A549 (cell line): ENCODE results near the gene SYCP3. TPM values are rescaled to one million over a fixed set of nuclear protein-coding genes. Genes with fewer than 3 reads are reported as not detected.

Experiments
- ATAC-seq, 2 experiments: fragments of 200-7000 bp in 1 of 2; fragments of >200 bp in 1 of 2; cut with Nextera tagmentation in 1 of 2; cut with Tn5 transposase in 1 of 2; 3 replicates each; pipeline versions ENCODE4 v1.8.0 to v1.9.1; 2018 to 2020; ENCODE audit warnings: mild to moderate bottlenecking in 1 of 2, moderate library complexity in 1 of 2
- CTCF ChIA-PET: fragments of 300-600 bp; sonication (Branson Sonifier 250); formaldehyde crosslinking; extraction: SDS; loops from one replicate; lab custom pipeline; 2021; ENCODE audit warnings: antibody characterized with exemption, inconsistent platforms; lab: Yijun Ruan, JAX
- POLR2A ChIA-PET: fragments of 350-600 bp; formaldehyde crosslinking; extraction: SDS; loops from one replicate; lab custom pipeline; 2021; ENCODE audit warnings: antibody characterized with exemption, inconsistent platforms; lab: Yijun Ruan, JAX
- DNase-seq, 2 experiments: peaks; one replicate each; pipeline versions ENCODE4 v3.0.0 to v3.0.0-alpha.2; 2011 to 2016; ENCODE audit warnings: low read depth in 1 of 2, low spot score in 1 of 2
- FAIRE-seq: peaks from 2 replicates; lab custom pipeline; 2011; peaks lifted over from hg19 to GRCh38; lab: Jason Lieb, UNC
- H3K27ac ChIP-seq, 2 experiments: fragments of >200 bp; sonication (Bioruptor Twin); formaldehyde crosslinking; 3 replicates each; pipeline ENCODE4 v1.5.1; 2016 to 2017
- H3K4me1 ChIP-seq: fragments of >200 bp; sonication (Bioruptor Twin); formaldehyde crosslinking; 3 replicates; pipeline ENCODE4 v1.6.1; 2016
- H3K4me2 ChIP-seq: fragments of >200 bp; sonication (Bioruptor Twin); formaldehyde crosslinking; 3 replicates; pipeline ENCODE4 v1.6.1; 2016
- H3K4me3 ChIP-seq: fragments of >200 bp; sonication (Bioruptor Twin); formaldehyde crosslinking; 3 replicates; pipeline ENCODE4 v1.5.1; 2016
- H3K9me3 ChIP-seq: fragments of >200 bp; sonication (Bioruptor Twin); formaldehyde crosslinking; 3 replicates; pipeline ENCODE4 v1.6.1; 2016
- CBX2 ChIP-seq: fragments of 200-600 bp; sonication (generic); IDR thresholded peaks from 2 replicates; pipeline ENCODE4 v1.6.1; 2016; ENCODE audit warnings: low read depth, mild to moderate bottlenecking, borderline replicate concordance
- CHD2 ChIP-seq: fragments of 150-350 bp; IDR thresholded peaks from 2 replicates; pipeline ENCODE4 v1.6.1; 2014; ENCODE audit warnings: low read length; ENCODE audit not compliant: partially characterized antibody
- EHMT2 ChIP-seq: fragments of 200-600 bp; sonication (generic); IDR thresholded peaks from 2 replicates; pipeline ENCODE4 v1.6.1; 2016; ENCODE audit warnings: antibody characterized with exemption, low read depth, mild to moderate bottlenecking, moderate library complexity
- EP300 ChIP-seq, 2 experiments: fragments of >200 bp; sonication (Bioruptor Twin); formaldehyde crosslinking; IDR thresholded peaks; 2 replicates in 1 of 2; 3 replicates in 1 of 2; pipeline ENCODE4 v1.6.1; 2016 to 2017
- ESRRA ChIP-seq: fragments of 150-350 bp; IDR thresholded peaks from 2 replicates; pipeline ENCODE4 v1.6.1; 2014; ENCODE audit warnings: mild to moderate bottlenecking, low read length, borderline replicate concordance
- FOSB ChIP-seq: fragments of 250-450 bp; sonication (Bioruptor Pico); IDR thresholded peaks from 2 replicates; pipeline ENCODE4 v1.5.0; 2020; ENCODE audit warnings: mild to moderate bottlenecking, moderate library complexity
- FOXS1 ChIP-seq: fragments of 250-450 bp; sonication (Bioruptor Pico); IDR thresholded peaks from 2 replicates; pipeline ENCODE4 v1.5.0; 2020; ENCODE audit warnings: mild to moderate bottlenecking, moderate library complexity
- HEYL ChIP-seq: fragments of 250-450 bp; sonication (Bioruptor Pico); IDR thresholded peaks from 2 replicates; pipeline ENCODE4 v1.8.0; 2021; ENCODE audit warnings: mild to moderate bottlenecking, moderate library complexity
- HOXA7 ChIP-seq: fragments of 250-450 bp; sonication (Bioruptor Pico); IDR thresholded peaks from 2 replicates; pipeline ENCODE4 v1.5.0; 2020; ENCODE audit warnings: mild to moderate bottlenecking, moderate library complexity
- HOXB13 ChIP-seq: fragments of 250-450 bp; sonication (Bioruptor Pico); IDR thresholded peaks from 2 replicates; pipeline ENCODE4 v1.5.0; 2020; ENCODE audit warnings: low read depth, mild to moderate bottlenecking, moderate library complexity
- JUN ChIP-seq, 2 experiments: fragments of >200 bp; sonication (Bioruptor Twin); formaldehyde crosslinking; IDR thresholded peaks; 2 replicates in 1 of 2; 3 replicates in 1 of 2; pipeline ENCODE4 v1.6.1; 2016 to 2017
- NR3C1 ChIP-seq: fragments of >200 bp; sonication (Bioruptor Twin); formaldehyde crosslinking; IDR thresholded peaks from 3 replicates; pipeline ENCODE4 v1.6.1; 2017
- RAD21 ChIP-seq, 2 experiments: fragments of >200 bp in 1 of 2; sonication (Bioruptor Twin) in 1 of 2; formaldehyde crosslinking in 1 of 2; IDR thresholded peaks in 1 of 2; conservative IDR thresholded peaks in 1 of 2; 2 replicates in 1 of 2; 3 replicates in 1 of 2; pipeline ENCODE4 v1.6.1; 2012 to 2018; ENCODE audit warnings: inconsistent platforms in 1 of 2
- RFX5 ChIP-seq: fragments of 450-650 bp; IDR thresholded peaks from 2 replicates; pipeline ENCODE4 v1.7.1; 2014; ENCODE audit warnings: antibody characterized with exemption, mild to moderate bottlenecking, moderate library complexity
- SMC3 ChIP-seq: fragments of >200 bp; sonication (Bioruptor Twin); formaldehyde crosslinking; IDR thresholded peaks from 3 replicates; pipeline ENCODE4 v1.6.1; 2018; ENCODE audit warnings: inconsistent platforms
- SREBF2 ChIP-seq: fragments of 450-650 bp; IDR thresholded peaks from 2 replicates; pipeline ENCODE4 v1.6.1; 2014; ENCODE audit warnings: mild to moderate bottlenecking, moderate library complexity
- WGBS: methylation state at CpG from one replicate; pipeline ENCODE4 v1.1.6; 2017; ENCODE audit errors: missing lambda C conversion rate; 5-methylcytosine and 5-hydroxymethylcytosine counted together
- polyA plus RNA-seq, 4 experiments: library from polyadenylated mRNA; depleted of rRNA in 3 of 4; stranded (reverse); fragments of >200 nt; fragmentation: RNase III in 1 of 4; extraction: RNeasy Plus Mini Kit Qiagen cat#74134 plus additional on column Dnase treatment in 1 of 4; gene quantifications; 2 replicates in 3 of 4; 3 replicates in 1 of 4; pipeline ENCODE4 v1.2.3, GENCODE V29; 2011 to 2017
- TF ChIP-seq, protein P1 (sequence below): fragments of >200 bp; sonication (Bioruptor Twin); formaldehyde crosslinking; IDR thresholded peaks from 2 replicates; pipeline ENCODE4 v1.6.1; 2016
- TF ChIP-seq, protein P2 (sequence below): IDR thresholded peaks from 2 replicates; pipeline ENCODE4 v1.6.1; 2012
- TF ChIP-seq, protein P3 (sequence below): fragments of >200 bp; sonication (Bioruptor Twin); formaldehyde crosslinking; IDR thresholded peaks from 3 replicates; pipeline ENCODE4 v1.6.1; 2016
- TF ChIP-seq, protein P4 (sequence below): fragments of >200 bp; sonication (Bioruptor Twin); formaldehyde crosslinking; IDR thresholded peaks from 3 replicates; pipeline ENCODE4 v1.5.1; 2016
- TF ChIP-seq, protein P5 (sequence below): fragments of 450-650 bp; IDR thresholded peaks from 2 replicates; pipeline ENCODE4 v1.6.1; 2014; ENCODE audit warnings: antibody characterized with exemption
- TF ChIP-seq, protein P6 (sequence below): IDR thresholded peaks from 2 replicates; pipeline ENCODE4 v1.6.1; 2012
- TF ChIP-seq, protein P7 (sequence below): fragments of 200-600 bp; sonication (generic); IDR thresholded peaks from 2 replicates; pipeline ENCODE4 v1.6.1; 2016; ENCODE audit warnings: antibody characterized with exemption, mild to moderate bottlenecking, moderate library complexity
- TF ChIP-seq, protein P8 (sequence below): fragments of 250-450 bp; sonication (Bioruptor Pico); IDR thresholded peaks from 2 replicates; pipeline ENCODE4 v1.5.0; 2021; ENCODE audit warnings: mild to moderate bottlenecking, moderate library complexity, borderline replicate concordance

Gene SYCP3
- polyA plus RNA-seq, 2 of the 4 experiments (the other 2 are of a cell fraction) = 0.14 to 0.27 TPM

DNA sequence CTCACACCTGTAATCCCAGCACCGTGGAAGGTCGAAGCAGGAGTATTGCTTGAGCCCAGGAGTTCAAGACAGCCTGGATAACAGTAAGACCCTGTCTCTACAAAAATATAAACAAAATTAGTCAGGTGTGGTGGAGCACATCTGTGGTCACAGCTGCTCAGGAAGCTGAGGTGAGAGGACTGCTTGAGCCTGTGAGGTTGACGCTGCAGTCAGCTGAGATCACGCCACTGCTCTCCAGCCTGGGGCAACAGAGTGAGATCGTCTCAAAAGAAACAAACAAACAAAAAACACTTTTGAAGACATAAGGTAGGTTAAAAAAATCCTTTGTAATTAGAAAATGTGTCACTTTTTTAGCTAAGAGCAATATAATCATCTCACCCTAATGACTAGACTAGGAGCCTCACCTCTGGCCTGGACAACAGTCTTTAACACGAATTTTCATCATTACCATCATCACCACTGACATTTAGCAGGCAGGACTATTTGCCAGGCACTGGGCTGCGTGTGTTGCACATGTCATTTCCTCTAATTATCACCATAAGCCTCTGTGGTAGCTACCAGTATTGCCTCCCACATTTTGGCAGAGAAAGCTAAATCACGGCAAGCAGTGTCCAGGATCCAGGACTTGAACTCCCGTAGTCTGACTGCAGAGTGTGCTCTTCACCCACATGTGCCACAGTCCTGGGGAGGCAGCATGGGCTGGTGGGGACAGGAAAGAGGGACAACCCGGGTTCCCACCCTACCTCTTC, 4.6 kb upstream of the SYCP3 start:
- Histone ChIP-seq H3K4me1 (no peaks in the 10 kb centered on the region), H3K27ac (no peak overlapping the region), H3K9me3 (no peaks in the 10 kb centered on the region), H3K4me2 (no peak overlapping the region), H3K4me3 (no peak overlapping the region)
- DNase-seq (no peak), FAIRE-seq (no peak), ATAC-seq (peak; percentile 30 to 57; a peak in 3 of 6 replicates)
- no peak for TF ChIP-seq SREBF2
- TF ChIP-seq JUN (IDR thresholded peaks at IDR 0.05) = no peak
- no peak for TF ChIP-seq CHD2
- TF ChIP-seq FOSB (CRISPR knock-in tag) = no peak
- TF ChIP-seq EP300 (IDR thresholded peaks at IDR 0.05) = no peak
- TF ChIP-seq, protein P1, sequence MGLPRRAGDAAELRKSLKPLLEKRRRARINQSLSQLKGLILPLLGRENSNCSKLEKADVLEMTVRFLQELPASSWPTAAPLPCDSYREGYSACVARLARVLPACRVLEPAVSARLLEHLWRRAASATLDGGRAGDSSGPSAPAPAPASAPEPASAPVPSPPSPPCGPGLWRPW = no peak
- TF ChIP-seq, protein P2, sequence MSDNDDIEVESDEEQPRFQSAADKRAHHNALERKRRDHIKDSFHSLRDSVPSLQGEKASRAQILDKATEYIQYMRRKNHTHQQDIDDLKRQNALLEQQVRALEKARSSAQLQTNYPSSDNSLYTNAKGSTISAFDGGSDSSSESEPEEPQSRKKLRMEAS = no peak
- TF ChIP-seq, protein P3, sequence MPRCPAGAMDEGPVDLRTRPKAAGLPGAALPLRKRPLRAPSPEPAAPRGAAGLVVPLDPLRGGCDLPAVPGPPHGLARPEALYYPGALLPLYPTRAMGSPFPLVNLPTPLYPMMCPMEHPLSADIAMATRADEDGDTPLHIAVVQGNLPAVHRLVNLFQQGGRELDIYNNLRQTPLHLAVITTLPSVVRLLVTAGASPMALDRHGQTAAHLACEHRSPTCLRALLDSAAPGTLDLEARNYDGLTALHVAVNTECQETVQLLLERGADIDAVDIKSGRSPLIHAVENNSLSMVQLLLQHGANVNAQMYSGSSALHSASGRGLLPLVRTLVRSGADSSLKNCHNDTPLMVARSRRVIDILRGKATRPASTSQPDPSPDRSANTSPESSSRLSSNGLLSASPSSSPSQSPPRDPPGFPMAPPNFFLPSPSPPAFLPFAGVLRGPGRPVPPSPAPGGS = no peak
- no peak for TF ChIP-seq HOXB13
- TF ChIP-seq NR3C1 = no peak
- TF ChIP-seq RFX5 = no peak
- TF ChIP-seq HEYL (CRISPR knock-in tag) = no peak
- TF ChIP-seq ESRRA = no peak
- TF ChIP-seq, protein P4, sequence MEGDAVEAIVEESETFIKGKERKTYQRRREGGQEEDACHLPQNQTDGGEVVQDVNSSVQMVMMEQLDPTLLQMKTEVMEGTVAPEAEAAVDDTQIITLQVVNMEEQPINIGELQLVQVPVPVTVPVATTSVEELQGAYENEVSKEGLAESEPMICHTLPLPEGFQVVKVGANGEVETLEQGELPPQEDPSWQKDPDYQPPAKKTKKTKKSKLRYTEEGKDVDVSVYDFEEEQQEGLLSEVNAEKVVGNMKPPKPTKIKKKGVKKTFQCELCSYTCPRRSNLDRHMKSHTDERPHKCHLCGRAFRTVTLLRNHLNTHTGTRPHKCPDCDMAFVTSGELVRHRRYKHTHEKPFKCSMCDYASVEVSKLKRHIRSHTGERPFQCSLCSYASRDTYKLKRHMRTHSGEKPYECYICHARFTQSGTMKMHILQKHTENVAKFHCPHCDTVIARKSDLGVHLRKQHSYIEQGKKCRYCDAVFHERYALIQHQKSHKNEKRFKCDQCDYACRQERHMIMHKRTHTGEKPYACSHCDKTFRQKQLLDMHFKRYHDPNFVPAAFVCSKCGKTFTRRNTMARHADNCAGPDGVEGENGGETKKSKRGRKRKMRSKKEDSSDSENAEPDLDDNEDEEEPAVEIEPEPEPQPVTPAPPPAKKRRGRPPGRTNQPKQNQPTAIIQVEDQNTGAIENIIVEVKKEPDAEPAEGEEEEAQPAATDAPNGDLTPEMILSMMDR = no peak
- no peak for TF ChIP-seq FOXS1
- TF ChIP-seq RAD21 (conservative IDR thresholded peaks at IDR 0.05 in 1 of 2, IDR thresholded peaks at IDR 0.05 in 1 of 2) = no peak
- CTCF ChIA-PET = interaction anchor here (1.0 to 1.5 kb wide), 3 partner anchors 11 to 29 kb away, joined by 3 to 5 read pairs (median 3); no protein-coding TSS in a partner anchor
- POLR2A ChIA-PET = no interaction called here
- 87% methylated on average over 10 of the region's 10 CpGs for WGBS

DNA sequence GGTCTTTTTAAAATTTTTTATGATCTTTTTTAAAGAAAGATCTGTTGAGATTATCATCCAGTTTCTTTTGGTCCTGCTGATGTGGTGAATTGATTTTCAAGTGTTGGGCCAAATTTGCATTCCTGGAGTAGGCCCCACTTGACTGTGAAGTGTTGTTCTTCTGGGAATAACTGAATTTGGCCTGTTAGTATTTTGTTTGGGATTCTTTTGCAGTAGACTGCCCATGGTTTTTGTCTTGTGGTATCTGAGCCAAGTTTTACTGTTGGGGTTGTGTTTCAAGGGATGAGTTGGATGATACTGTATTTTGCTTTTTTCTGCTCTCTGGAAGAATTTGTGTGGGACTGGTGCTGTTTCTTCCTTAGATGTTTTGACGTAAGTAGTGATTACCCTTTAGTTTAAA, 4.0 kb upstream of the SYCP3 start:
- 97% methylated on average over 1 of the region's 1 CpG for WGBS
- ChIA-PET POLR2A (no interaction called here), CTCF (interaction anchor here (0.9 to 1.0 kb wide), 3 partner anchors 10 to 30 kb away, joined by 3 read pairs; no protein-coding TSS in a partner anchor)
- Histone ChIP-seq H3K27ac (no peak overlapping the region), H3K4me1 (no peaks in the 10 kb centered on the region), H3K9me3 (no peaks in the 10 kb centered on the region), H3K4me2 (no peak overlapping the region), H3K4me3 (no peak overlapping the region)
- FAIRE-seq (no peak), DNase-seq (no peak), ATAC-seq (no peak)
- TF ChIP-seq, protein P2 = no peak
- TF ChIP-seq HEYL (CRISPR knock-in tag) (no peak), SMC3 (no peak), EP300 (IDR thresholded peaks at IDR 0.05) (no peak), JUN (IDR thresholded peaks at IDR 0.05) (no peak), CHD2 (no peak), CBX2 (no peak), HOXA7 (CRISPR knock-in tag) (no peak), EHMT2 (no peak)
- TF ChIP-seq, protein P5, sequence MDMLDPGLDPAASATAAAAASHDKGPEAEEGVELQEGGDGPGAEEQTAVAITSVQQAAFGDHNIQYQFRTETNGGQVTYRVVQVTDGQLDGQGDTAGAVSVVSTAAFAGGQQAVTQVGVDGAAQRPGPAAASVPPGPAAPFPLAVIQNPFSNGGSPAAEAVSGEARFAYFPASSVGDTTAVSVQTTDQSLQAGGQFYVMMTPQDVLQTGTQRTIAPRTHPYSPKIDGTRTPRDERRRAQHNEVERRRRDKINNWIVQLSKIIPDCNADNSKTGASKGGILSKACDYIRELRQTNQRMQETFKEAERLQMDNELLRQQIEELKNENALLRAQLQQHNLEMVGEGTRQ = no peak
- TF ChIP-seq, protein P6, sequence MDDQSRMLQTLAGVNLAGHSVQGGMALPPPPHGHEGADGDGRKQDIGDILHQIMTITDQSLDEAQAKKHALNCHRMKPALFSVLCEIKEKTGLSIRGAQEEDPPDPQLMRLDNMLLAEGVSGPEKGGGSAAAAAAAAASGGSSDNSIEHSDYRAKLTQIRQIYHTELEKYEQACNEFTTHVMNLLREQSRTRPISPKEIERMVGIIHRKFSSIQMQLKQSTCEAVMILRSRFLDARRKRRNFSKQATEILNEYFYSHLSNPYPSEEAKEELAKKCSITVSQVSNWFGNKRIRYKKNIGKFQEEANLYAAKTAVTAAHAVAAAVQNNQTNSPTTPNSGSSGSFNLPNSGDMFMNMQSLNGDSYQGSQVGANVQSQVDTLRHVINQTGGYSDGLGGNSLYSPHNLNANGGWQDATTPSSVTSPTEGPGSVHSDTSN = no peak
- TF ChIP-seq, protein P7, sequence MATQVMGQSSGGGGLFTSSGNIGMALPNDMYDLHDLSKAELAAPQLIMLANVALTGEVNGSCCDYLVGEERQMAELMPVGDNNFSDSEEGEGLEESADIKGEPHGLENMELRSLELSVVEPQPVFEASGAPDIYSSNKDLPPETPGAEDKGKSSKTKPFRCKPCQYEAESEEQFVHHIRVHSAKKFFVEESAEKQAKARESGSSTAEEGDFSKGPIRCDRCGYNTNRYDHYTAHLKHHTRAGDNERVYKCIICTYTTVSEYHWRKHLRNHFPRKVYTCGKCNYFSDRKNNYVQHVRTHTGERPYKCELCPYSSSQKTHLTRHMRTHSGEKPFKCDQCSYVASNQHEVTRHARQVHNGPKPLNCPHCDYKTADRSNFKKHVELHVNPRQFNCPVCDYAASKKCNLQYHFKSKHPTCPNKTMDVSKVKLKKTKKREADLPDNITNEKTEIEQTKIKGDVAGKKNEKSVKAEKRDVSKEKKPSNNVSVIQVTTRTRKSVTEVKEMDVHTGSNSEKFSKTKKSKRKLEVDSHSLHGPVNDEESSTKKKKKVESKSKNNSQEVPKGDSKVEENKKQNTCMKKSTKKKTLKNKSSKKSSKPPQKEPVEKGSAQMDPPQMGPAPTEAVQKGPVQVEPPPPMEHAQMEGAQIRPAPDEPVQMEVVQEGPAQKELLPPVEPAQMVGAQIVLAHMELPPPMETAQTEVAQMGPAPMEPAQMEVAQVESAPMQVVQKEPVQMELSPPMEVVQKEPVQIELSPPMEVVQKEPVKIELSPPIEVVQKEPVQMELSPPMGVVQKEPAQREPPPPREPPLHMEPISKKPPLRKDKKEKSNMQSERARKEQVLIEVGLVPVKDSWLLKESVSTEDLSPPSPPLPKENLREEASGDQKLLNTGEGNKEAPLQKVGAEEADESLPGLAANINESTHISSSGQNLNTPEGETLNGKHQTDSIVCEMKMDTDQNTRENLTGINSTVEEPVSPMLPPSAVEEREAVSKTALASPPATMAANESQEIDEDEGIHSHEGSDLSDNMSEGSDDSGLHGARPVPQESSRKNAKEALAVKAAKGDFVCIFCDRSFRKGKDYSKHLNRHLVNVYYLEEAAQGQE = no peak
- TF ChIP-seq, protein P8, sequence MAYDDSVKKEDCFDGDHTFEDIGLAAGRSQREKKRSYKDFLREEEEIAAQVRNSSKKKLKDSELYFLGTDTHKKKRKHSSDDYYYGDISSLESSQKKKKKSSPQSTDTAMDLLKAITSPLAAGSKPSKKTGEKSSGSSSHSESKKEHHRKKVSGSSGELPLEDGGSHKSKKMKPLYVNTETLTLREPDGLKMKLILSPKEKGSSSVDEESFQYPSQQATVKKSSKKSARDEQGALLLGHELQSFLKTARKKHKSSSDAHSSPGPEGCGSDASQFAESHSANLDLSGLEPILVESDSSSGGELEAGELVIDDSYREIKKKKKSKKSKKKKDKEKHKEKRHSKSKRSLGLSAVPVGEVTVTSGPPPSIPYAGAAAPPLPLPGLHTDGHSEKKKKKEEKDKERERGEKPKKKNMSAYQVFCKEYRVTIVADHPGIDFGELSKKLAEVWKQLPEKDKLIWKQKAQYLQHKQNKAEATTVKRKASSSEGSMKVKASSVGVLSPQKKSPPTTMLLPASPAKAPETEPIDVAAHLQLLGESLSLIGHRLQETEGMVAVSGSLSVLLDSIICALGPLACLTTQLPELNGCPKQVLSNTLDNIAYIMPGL (CRISPR knock-in tag) = no peak
